ENCODE measurements around the gene ZNF541. TPM values are rescaled to one million over a fixed set of nuclear protein-coding genes. Genes with fewer than 3 reads are reported as not detected.
A peak's percentile ranks its signal among the peaks of the same experiment; 100 is the strongest.

ZNF541 gene
- total and polyA plus RNA-seq, 2 donors (not counting 3 experiments of a cell fraction or from before 2014, with no cell fraction given) = 0.03 to 0.13 TPM

- DNase-seq (ENCODE audit: low read depth, low spot score) (no peak), FAIRE-seq (no peak)
- no peak overlapping the region for H3K4me3 ChIP-seq (replicated peaks in 1 of 3; ENCODE audit: insufficient read depth in 1 of 3, low read depth in 1 of 3, low read length in 3 of 3)
- intact Hi-C loops (cut with micrococcal nuclease) = no loop called here
- ChIA-PET POLR2A (no interaction called here), CTCF (interaction anchor here (1.2 kb wide), 1 partner anchor 32 kb away, joined by 5 read pairs; the partner anchor contains the start of gene NAPA)
- no peaks in the 10 kb centered on the region for H3K9me3 ChIP-seq (replicated peaks; ENCODE audit: control insufficient read depth, insufficient read depth, low read length)
- no peak overlapping the region for H3K4me2 ChIP-seq (ENCODE audit: insufficient read depth, low read length)
- H2AFZ ChIP-seq (ENCODE audit: low read depth, low read length) = no peak overlapping the region
- H3K9ac ChIP-seq (replicated peaks; ENCODE audit: extremely low read depth, insufficient read depth, low read length) = no peak overlapping the region
- dilution Hi-C loops (cut with MboI; ENCODE audit: extremely low pct_ligation_motif_present, low sequenced_read_pairs) = no loop called here
- peaks cover 2% of the 10 kb centered on the region for H3K4me1 ChIP-seq (ENCODE audit: control insufficient read depth, extremely low read depth, insufficient read depth, low read length)
- no peaks in the 10 kb centered on the region for H3K9me1 ChIP-seq (replicated peaks; ENCODE audit: control insufficient read depth, extremely low read depth, insufficient read depth, low read length)
- TF ChIP-seq MYC (IDR thresholded peaks at IDR 0.05; ENCODE audit: low read depth, low read length) = no peak
- H3K27me3 ChIP-seq (ENCODE audit: control insufficient read depth in 2 of 2, insufficient read depth in 2 of 2, low read length in 2 of 2) = peaks cover 11 to 19% of the 10 kb centered on the region in 2 experiments
- H4K20me1 ChIP-seq (replicated peaks; ENCODE audit: control insufficient read depth, extremely low read depth, insufficient read depth, low read length) = no peaks in the 10 kb centered on the region
- no peaks in the 10 kb centered on the region for H3K79me2 ChIP-seq (ENCODE audit: control insufficient read depth, insufficient read depth, low read length)
- H3K36me3 ChIP-seq (ENCODE audit: control insufficient read depth in 2 of 2, extremely low read depth in 1 of 2, insufficient read depth in 2 of 2, low read length in 2 of 2) = no peaks in the 10 kb centered on the region
- no peak overlapping the region for H3K27ac ChIP-seq (ENCODE audit: insufficient read depth, low read depth, low read length)
- no TSS peak for BruUV-seq (replicated peaks)
Measured at GRCh38 chr19:47547199-47547598, 25.7 kb downstream of the ZNF541 start.

GRCh38 chr19:47545061-47545948 is 27.6 kb downstream of the ZNF541 start:
- H3K27ac ChIP-seq (ENCODE audit: insufficient read depth, low read depth, low read length) = no peak overlapping the region
- H3K79me2 ChIP-seq (ENCODE audit: control insufficient read depth, insufficient read depth, low read length) = no peaks in the 10 kb centered on the region
- no peak overlapping the region for H3K4me3 ChIP-seq (replicated peaks in 1 of 3; ENCODE audit: insufficient read depth in 1 of 3, low read depth in 1 of 3, low read length in 3 of 3)
- H3K4me1 ChIP-seq (ENCODE audit: control insufficient read depth, extremely low read depth, insufficient read depth, low read length) = peaks cover 2% of the 10 kb centered on the region
- peaks cover 11 to 19% of the 10 kb centered on the region in 2 experiments for H3K27me3 ChIP-seq (ENCODE audit: control insufficient read depth in 2 of 2, insufficient read depth in 2 of 2, low read length in 2 of 2)
- no peaks in the 10 kb centered on the region for H3K9me1 ChIP-seq (replicated peaks; ENCODE audit: control insufficient read depth, extremely low read depth, insufficient read depth, low read length)
- dilution Hi-C loops (cut with MboI; ENCODE audit: extremely low pct_ligation_motif_present, low sequenced_read_pairs) (no loop called here), intact Hi-C loops (cut with micrococcal nuclease) (no loop called here)
- no peak overlapping the region for H3K9ac ChIP-seq (replicated peaks; ENCODE audit: extremely low read depth, insufficient read depth, low read length)
- TF ChIP-seq FOS (IDR thresholded peaks at IDR 0.05; ENCODE audit: borderline replicate concordance, insufficient read depth, low read length) (no peak), CTCF (IDR thresholded peaks at IDR 0.05; ENCODE audit: extremely low read depth in 1 of 2, insufficient read depth in 1 of 2, low read depth in 1 of 2, low read length in 2 of 2) (no peak), POLR2A (IDR thresholded peaks at IDR 0.05; ENCODE audit: low read depth, low read length) (no peak), EZH2 (IDR thresholded peaks at IDR 0.05; ENCODE audit: borderline replicate concordance, low read depth, low read length, severe bottlenecking) (no peak), POLR2AphosphoS5 (IDR thresholded peaks at IDR 0.05; ENCODE audit: insufficient read depth, low read depth, low read length) (no peak)
- no peak for DNase-seq (ENCODE audit: low read depth, low spot score)
- FAIRE-seq = no peak
- no peaks in the 10 kb centered on the region for H3K9me3 ChIP-seq (replicated peaks; ENCODE audit: control insufficient read depth, insufficient read depth, low read length)
- ChIA-PET CTCF (interaction anchor here (1.4 kb wide), 2 partner anchors 10 to 14 kb away, joined by 3 to 7 read pairs; no protein-coding TSS in a partner anchor), POLR2A (no interaction called here)
- no TSS peak for BruUV-seq (replicated peaks)
- H4K20me1 ChIP-seq (replicated peaks; ENCODE audit: control insufficient read depth, extremely low read depth, insufficient read depth, low read length) = no peaks in the 10 kb centered on the region
- peak overlapping the region; percentile 79 for H2AFZ ChIP-seq (ENCODE audit: low read depth, low read length)
- no peak overlapping the region for H3K4me2 ChIP-seq (ENCODE audit: insufficient read depth, low read length)
- no peaks in the 10 kb centered on the region for H3K36me3 ChIP-seq (ENCODE audit: control insufficient read depth in 2 of 2, extremely low read depth in 1 of 2, insufficient read depth in 2 of 2, low read length in 2 of 2)
